Upper lobe of right lung (tissue), 1 donor: ENCODE measurements around the gene LUC7L2. TPM values are rescaled to one million over a fixed set of nuclear protein-coding genes. Genes with fewer than 3 reads are reported as not detected.
"Not testable (repeated sequence)": the region's sequence is repeated elsewhere in the genome, so short reads cannot be mapped to it uniquely, and the experiment has no call there.

Experiments
- ATAC-seq: fragments of 200-7000 bp; cut with Tn5 transposase; one replicate; pipeline ENCODE4 v1.9.1; 2020; ENCODE audit warnings: mild to moderate bottlenecking, moderate library complexity
- DNase-seq: peaks from one replicate; pipeline ENCODE4 v3.0.0-alpha.2; 2020
- H3K27ac ChIP-seq: fragments of 200-600 bp; one replicate; pipeline ENCODE4 v1.8.0; 2022
- H3K27me3 ChIP-seq: fragments of 200-600 bp; one replicate; pipeline ENCODE4 v1.8.0; 2022; ENCODE audit warnings: mild to moderate bottlenecking
- H3K36me3 ChIP-seq: fragments of 200-600 bp; one replicate; pipeline ENCODE4 v1.8.0; 2022
- H3K4me1 ChIP-seq: fragments of 200-600 bp; one replicate; pipeline ENCODE4 v1.8.0; 2022
- H3K4me3 ChIP-seq: fragments of 200-600 bp; one replicate; pipeline ENCODE4 v1.8.0; 2022; ENCODE audit warnings: mild to moderate bottlenecking
- H3K9me3 ChIP-seq: fragments of 200-600 bp; one replicate; pipeline ENCODE4 v1.8.0; 2022
- intact Hi-C: fragments of 100-400 bp; cut with DNase I; formaldehyde crosslinking; loops from one replicate; pipeline ENCODE4 v1.11.0; 2022
- total RNA-seq: library from RNA; stranded (reverse); fragmentation: NEBNext Ultra II Directional; extraction: Animal tissue kit (Norgen Biotek cat#: 25700); gene quantifications from one replicate; pipeline ENCODE4 v1.2.1, GENCODE V29; 2021
- TF ChIP-seq, protein P1 (sequence below): fragments of 200-600 bp; IDR thresholded peaks from one replicate; pipeline ENCODE4 v1.8.0; 2022; ENCODE audit warnings: antibody characterized with exemption
- donor health status: DM: no; HTN: yes; CAD: no; lungs with severe emphysema.

Gene LUC7L2
- total RNA-seq, 1 donor from 2014 or later: 79.5 TPM

DNA sequence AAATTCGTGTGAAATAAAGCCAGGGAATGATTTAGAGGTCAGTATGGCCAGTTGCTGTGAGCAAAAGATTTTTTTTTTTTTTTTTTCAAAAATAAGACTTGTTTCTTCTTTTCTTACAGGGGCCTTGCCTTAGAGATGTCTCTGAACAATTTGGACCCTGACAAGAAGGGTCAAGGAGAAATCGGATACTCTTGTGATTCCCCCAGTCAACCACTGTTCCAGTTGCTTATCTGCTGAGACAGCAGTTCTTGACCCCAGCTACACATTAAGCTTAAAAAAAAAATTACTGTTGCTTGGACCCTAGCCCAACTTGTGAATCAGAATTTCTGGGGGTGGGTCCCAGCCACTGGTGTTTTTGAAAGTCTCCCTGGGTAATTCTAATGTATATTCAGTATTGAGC lies 30.6 kb upstream of the LUC7L2 start:
- H3K27ac ChIP-seq: no peak overlapping the region
- TF ChIP-seq, protein P1, sequence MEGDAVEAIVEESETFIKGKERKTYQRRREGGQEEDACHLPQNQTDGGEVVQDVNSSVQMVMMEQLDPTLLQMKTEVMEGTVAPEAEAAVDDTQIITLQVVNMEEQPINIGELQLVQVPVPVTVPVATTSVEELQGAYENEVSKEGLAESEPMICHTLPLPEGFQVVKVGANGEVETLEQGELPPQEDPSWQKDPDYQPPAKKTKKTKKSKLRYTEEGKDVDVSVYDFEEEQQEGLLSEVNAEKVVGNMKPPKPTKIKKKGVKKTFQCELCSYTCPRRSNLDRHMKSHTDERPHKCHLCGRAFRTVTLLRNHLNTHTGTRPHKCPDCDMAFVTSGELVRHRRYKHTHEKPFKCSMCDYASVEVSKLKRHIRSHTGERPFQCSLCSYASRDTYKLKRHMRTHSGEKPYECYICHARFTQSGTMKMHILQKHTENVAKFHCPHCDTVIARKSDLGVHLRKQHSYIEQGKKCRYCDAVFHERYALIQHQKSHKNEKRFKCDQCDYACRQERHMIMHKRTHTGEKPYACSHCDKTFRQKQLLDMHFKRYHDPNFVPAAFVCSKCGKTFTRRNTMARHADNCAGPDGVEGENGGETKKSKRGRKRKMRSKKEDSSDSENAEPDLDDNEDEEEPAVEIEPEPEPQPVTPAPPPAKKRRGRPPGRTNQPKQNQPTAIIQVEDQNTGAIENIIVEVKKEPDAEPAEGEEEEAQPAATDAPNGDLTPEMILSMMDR: no peak
- no peaks in the 10 kb centered on the region for H3K9me3 ChIP-seq
- no peaks in the 10 kb centered on the region for H3K4me1 ChIP-seq
- no peak overlapping the region for H3K4me3 ChIP-seq
- H3K36me3 ChIP-seq: no peaks in the 10 kb centered on the region
- no peaks in the 10 kb centered on the region for H3K27me3 ChIP-seq
- DNase-seq: no peak
- intact Hi-C loops: no loop called here
- ATAC-seq: no peak

GRCh38 chr7:139330333-139331030 lies 29.2 kb upstream of the LUC7L2 start:
- Histone ChIP-seq H3K27ac (no peak overlapping the region), H3K9me3 (no peaks in the 10 kb centered on the region), H3K4me3 (no peak overlapping the region), H3K4me1 (no peaks in the 10 kb centered on the region), H3K27me3 (no peaks in the 10 kb centered on the region), H3K36me3 (no peaks in the 10 kb centered on the region)
- ATAC-seq (no peak), DNase-seq (no peak)
- intact Hi-C loops: no loop called here
- TF ChIP-seq, protein P1: no peak

- H3K27me3 ChIP-seq: no peaks in the 10 kb centered on the region
- ATAC-seq (no peak), DNase-seq (no peak)
- TF ChIP-seq, protein P1: no peak
- no peaks in the 10 kb centered on the region for H3K36me3 ChIP-seq
- no peaks in the 10 kb centered on the region for H3K4me1 ChIP-seq
- intact Hi-C loops: no loop called here
- no peak overlapping the region for H3K4me3 ChIP-seq
- H3K27ac ChIP-seq: no peak overlapping the region
- H3K9me3 ChIP-seq: no peaks in the 10 kb centered on the region
Observed at GRCh38 chr7:139332697-139333359, 26.9 kb upstream of the LUC7L2 start.

- H3K27ac ChIP-seq, intact Hi-C loops, H3K27me3 ChIP-seq, H3K4me3 ChIP-seq, ATAC-seq, H3K36me3 ChIP-seq, H3K9me3 ChIP-seq, H3K4me1 ChIP-seq, DNase-seq: not testable (repeated sequence)
Observed at GRCh38 chr7:139333443-139333842, 26.3 kb upstream of the LUC7L2 start.

GRCh38 chr7:139334399-139335150 lies 25.1 kb upstream of the LUC7L2 start:
- Histone ChIP-seq H3K36me3 (no peaks in the 10 kb centered on the region), H3K27ac (no peak overlapping the region), H3K9me3 (no peaks in the 10 kb centered on the region), H3K4me1 (no peaks in the 10 kb centered on the region), H3K4me3 (no peak overlapping the region), H3K27me3 (no peaks in the 10 kb centered on the region)
- ATAC-seq (no peak), DNase-seq (no peak)
- TF ChIP-seq, protein P1: no peak
- intact Hi-C loops: no loop called here

DNA sequence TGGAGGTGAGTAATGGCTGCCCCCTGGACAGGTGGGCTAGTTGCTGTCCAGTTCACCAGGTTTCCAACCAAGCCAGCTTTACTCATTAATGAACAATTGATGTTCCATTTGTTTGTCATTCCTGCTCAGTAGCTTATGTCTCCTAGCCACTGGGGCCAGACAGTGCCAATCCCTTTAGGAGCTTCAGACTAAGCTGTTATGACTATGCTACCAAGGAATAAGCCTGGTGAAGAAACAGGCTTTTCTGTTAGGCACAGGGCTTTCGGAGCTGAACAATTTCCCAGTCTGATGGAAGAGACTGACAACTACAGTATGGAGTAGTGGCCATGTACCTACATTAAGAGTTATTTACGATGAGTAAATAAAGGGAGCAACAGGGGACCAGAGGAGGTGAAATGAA lies 20.7 kb upstream of the LUC7L2 start:
- ATAC-seq (no peak), DNase-seq (no peak)
- Histone ChIP-seq H3K9me3 (no peaks in the 10 kb centered on the region), H3K27ac (no peak overlapping the region), H3K27me3 (no peaks in the 10 kb centered on the region), H3K4me3 (no peak overlapping the region), H3K4me1 (peaks cover 6% of the 10 kb centered on the region), H3K36me3 (no peaks in the 10 kb centered on the region)
- intact Hi-C loops: no loop called here
- TF ChIP-seq, protein P1: no peak
